22Rv1 (cell line): ENCODE measurements around the gene EFCAB12.

ENCODE experiments used
- H3K27ac ChIP-seq: fragments of 450-650 bp; 2 replicates; pipeline ENCODE4 v1.5.1; 2017
- ZFX ChIP-seq: fragments of 450-650 bp; IDR thresholded peaks from 2 replicates; pipeline ENCODE4 v1.6.1; 2017; ENCODE audit warnings: antibody characterized with exemption, borderline replicate concordance
- TF ChIP-seq, protein P1 (sequence below): fragments of 450-650 bp; IDR thresholded peaks from 2 replicates; pipeline ENCODE4 v1.5.1; 2017; ENCODE audit warnings: mild to moderate bottlenecking

EFCAB12 gene

DNA sequence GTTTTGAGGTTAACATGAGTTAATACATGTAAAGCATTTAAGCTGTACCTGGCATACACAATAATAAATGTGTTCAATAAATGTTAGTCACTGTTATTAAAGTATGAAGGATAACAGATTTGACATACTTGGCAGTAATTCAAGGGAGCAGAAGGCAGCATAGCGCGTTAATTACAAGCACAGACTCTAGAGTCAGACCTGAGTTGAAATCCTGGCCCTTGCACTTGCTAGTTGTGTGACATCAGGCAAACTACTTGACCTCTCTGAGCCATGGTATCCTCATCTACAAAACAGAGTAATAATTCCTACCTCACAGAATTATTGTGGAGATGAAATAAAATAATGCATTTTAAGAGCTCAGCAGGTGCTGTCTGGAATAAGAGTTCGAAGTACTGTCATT lies 17.0 kb upstream of the EFCAB12 start:
- no peak overlapping the region for H3K27ac ChIP-seq
- TF ChIP-seq, protein P1, sequence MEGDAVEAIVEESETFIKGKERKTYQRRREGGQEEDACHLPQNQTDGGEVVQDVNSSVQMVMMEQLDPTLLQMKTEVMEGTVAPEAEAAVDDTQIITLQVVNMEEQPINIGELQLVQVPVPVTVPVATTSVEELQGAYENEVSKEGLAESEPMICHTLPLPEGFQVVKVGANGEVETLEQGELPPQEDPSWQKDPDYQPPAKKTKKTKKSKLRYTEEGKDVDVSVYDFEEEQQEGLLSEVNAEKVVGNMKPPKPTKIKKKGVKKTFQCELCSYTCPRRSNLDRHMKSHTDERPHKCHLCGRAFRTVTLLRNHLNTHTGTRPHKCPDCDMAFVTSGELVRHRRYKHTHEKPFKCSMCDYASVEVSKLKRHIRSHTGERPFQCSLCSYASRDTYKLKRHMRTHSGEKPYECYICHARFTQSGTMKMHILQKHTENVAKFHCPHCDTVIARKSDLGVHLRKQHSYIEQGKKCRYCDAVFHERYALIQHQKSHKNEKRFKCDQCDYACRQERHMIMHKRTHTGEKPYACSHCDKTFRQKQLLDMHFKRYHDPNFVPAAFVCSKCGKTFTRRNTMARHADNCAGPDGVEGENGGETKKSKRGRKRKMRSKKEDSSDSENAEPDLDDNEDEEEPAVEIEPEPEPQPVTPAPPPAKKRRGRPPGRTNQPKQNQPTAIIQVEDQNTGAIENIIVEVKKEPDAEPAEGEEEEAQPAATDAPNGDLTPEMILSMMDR = no peak
- no peak for TF ChIP-seq ZFX

DNA sequence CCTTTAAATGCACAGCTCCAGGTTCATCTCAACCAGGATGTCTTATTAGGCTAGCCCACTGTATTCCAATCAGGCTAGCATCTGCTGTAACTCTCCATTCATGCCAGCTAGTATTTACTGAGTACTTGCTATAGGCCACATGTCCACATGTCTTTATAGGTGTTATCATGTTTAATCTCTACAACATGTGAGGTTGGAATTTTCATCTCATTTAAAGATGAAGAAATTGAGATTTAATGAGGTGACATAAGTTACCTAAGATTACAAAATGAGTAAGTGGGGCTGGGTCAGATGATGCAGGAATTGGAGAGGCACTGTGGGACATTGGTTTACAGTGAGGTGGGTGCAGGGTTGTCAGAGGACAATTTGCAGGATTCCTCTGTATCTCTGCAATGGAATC lies 14.5 kb upstream of the EFCAB12 start:
- TF ChIP-seq, protein P1 = no peak
- no peak for TF ChIP-seq ZFX
- H3K27ac ChIP-seq = no peak overlapping the region

DNA sequence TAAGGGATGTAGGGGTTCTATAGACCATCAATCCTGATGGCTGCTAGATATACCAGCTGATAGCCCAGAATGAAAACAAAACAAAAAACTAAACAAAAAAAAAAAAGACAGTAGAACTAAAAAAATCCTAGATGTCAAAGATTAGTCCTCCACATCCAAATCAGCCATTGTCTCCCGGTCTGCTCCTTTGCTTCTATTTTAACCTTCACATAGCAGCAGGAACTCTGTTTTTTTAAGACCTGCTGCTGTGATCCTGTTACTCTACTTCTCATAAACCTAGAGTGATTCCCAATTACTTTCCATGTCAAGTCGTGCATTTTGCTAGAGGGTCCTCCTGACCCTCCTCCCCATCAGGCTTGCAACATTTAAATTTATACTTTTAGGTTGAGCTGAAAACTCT lies 14.1 kb upstream of the EFCAB12 start:
- H3K27ac ChIP-seq = no peak overlapping the region
- TF ChIP-seq ZFX = no peak

DNA sequence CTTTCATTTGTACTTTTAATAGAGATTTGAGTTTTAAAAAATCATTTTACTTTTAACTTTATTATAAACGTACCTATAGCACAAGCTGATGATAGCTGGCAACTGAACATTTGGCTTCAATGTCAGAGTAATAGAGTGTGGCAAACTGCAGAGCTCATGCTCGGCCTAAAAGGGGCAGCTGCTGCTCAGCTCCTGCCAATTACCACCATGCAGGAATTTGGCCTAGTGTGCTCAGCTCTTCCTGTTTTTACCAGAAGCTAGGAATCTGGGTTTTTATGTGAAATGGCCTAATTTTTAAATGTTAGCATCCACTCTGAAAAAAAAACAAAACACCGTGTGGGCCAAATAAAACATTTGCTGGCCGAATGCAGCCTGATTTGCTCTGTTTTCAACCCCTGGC lies 13.3 kb upstream of the EFCAB12 start:
- H3K27ac ChIP-seq = no peak overlapping the region; the same call in 1 of the 2 replicates

DNA sequence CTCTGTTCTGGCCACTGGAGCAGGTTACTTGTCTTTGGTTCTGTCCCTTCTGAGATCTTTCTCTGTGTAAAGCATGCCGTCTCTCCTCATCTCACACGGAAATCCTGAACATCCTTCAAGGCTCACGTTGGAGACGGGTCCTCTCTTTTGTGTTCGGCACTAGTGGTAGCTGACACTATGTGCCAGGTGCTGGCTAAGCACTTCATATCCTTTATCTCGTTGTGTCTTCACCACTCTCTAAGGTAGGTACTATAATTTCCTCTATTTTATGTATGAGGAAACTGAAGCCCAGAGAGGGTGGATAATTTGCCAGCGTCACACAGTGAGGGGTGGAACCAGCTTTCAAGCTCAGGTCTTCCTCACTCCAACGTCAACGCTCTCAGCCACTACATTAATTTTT lies 12.8 kb upstream of the EFCAB12 start:
- TF ChIP-seq ZFX = no peak
- TF ChIP-seq, protein P1 = no peak
- H3K27ac ChIP-seq = peak overlapping the region; percentile 94

More for the DNA sequence above, 13.3 kb upstream of the EFCAB12 start:
- TF ChIP-seq ZFX = no peak
- TF ChIP-seq, protein P1 = no peak

DNA sequence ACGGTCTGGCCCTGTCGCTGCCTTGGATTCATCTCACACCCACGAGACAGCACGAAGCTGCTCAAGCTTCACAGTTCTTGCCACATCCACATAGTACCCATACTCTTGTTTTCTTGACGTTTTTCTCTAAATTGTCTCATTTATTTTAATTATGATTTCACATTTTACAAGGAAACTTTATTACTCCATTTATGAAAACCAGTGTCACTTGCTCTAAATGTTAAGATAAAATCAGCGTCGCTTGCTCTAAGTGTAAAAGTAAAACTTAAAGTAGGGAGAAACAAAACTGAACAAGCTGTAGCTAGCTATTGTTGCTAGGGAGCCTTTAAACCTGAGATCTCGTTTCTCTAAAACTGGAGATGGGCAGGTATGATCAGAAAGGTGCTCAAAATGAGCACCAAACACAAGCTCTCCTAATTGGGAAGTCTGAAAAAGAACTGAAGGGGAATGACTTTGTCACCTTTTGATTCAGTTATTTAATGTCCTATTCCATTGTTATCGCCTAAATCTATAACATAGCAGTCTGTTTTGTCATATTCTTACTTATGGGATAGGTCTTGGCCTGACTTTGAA lies 12.3 kb upstream of the EFCAB12 start:
- TF ChIP-seq, protein P1 = no peak
- TF ChIP-seq ZFX = no peak
- peak overlapping the region; percentile 94 for H3K27ac ChIP-seq

DNA sequence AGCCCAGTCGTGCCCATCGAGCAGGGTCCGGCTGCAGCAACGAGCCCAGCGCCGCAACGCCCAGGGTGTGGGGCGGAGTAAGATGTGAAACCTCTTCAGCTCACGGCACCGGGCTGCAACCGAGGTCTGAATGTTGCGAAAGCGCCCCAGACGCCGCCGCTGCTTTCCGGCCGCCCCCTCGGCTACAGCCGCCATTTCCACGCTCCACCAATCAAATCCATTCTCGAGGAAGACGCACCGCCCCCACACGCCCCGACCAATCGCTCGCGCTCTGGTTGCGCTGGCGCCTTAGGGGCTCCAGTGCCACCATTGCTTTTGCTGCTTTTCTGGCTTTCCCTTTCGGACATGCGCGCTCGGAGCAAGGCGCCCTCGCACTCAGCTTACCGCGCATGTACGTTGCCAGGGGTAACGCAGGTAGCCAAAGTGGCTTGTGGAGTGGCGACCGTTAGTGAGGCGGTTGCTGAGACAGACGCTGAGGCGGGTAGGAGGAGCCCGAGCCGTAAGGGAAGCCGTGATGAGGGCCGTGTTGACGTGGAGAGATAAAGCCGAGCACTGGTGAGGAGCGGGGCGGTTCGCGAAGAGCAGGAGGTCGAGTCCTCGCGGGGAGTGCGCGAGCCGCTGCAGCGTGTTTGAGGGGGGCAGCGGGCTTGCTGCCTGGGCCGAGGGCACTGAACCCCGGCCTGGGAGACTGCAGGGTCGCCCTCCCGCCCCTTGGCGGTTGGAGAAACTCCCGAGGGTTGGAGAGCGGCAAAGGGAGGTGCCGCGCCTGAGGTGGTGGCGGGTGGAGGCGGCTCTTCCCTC lies 11.6 kb upstream of the EFCAB12 start, which contains the start of the genes IFT122 and MBD4:
Gene IFT122, plus strand, starts transcription at position 408 of the 801 bp plus-strand sequence. Its CDS starts 107 bp downstream, at position 515.
Gene MBD4, minus strand, starts transcription at position 132 of the 801 bp plus-strand sequence. Its CDS starts 115 bp downstream, at position 17.
- TF ChIP-seq ZFX = no peak
- TF ChIP-seq, protein P1 = no peak
- peak within 1 kb of the TSS; percentile 94 for H3K27ac ChIP-seq
